Brain microvascular endothelial cell (primary cell): ENCODE measurements around the gene EXD1.

Experiments
- DNase-seq: peaks from one replicate; pipeline ENCODE4 v3.0.0-alpha.2; 2020
- H3K27ac ChIP-seq: fragments of 250-450 bp; sonication (Bioruptor Pico); 2 replicates; pipeline ENCODE4 v1.5.1; 2020; ENCODE audit warnings: mild to moderate bottlenecking, moderate library complexity
- H3K27me3 ChIP-seq: fragments of 250-450 bp; sonication (Bioruptor Pico); replicated peaks from 2 replicates; pipeline ENCODE4 v1.5.1; 2020; ENCODE audit warnings: mild to moderate bottlenecking
- H3K36me3 ChIP-seq: fragments of 250-450 bp; sonication (Bioruptor Pico); replicated peaks from 2 replicates; pipeline ENCODE4 v1.5.1; 2020; ENCODE audit warnings: mild to moderate bottlenecking
- H3K4me3 ChIP-seq: 2 replicates; pipeline ENCODE4 v1.5.1; 2011; ENCODE audit warnings: low read depth, mild to moderate bottlenecking, control low read depth, low read length, moderate library complexity
- CTCF ChIP-seq: IDR thresholded peaks from 2 replicates; pipeline ENCODE4 v1.5.1; 2011; ENCODE audit warnings: low read depth, mild to moderate bottlenecking, moderate library complexity, low read length, control low read depth, inconsistent platforms; ENCODE audit errors: missing control alignments
- in situ Hi-C: cut with HindIII; loops from 2 replicates; pipeline ENCODE4 v1.10.0; 2017; ENCODE audit warnings: low sequenced_read_pairs, low pct_ligation_motif_present

Gene EXD1

GRCh38 chr15:41218851-41219250 lies 11.7 kb downstream of the EXD1 start:
- peaks cover 7% of the 10 kb centered on the region for H3K27me3 ChIP-seq
- TF ChIP-seq CTCF = no peak
- no peak for DNase-seq
- in situ Hi-C loops = no loop called here
- H3K27ac ChIP-seq = no peak overlapping the region
- no peak overlapping the region for H3K4me3 ChIP-seq
- H3K36me3 ChIP-seq = no peaks in the 10 kb centered on the region

- no peak overlapping the region for H3K4me3 ChIP-seq
- DNase-seq = no peak
- in situ Hi-C loops = no loop called here
- no peaks in the 10 kb centered on the region for H3K36me3 ChIP-seq
- TF ChIP-seq CTCF = no peak
- H3K27ac ChIP-seq = no peak overlapping the region
- H3K27me3 ChIP-seq = peaks cover 7% of the 10 kb centered on the region
Measured at GRCh38 chr15:41215708-41216107, 14.8 kb downstream of the EXD1 start.

- H3K36me3 ChIP-seq = no peaks in the 10 kb centered on the region
- no peak for TF ChIP-seq CTCF
- H3K27ac ChIP-seq = no peak overlapping the region
- no peak overlapping the region for H3K4me3 ChIP-seq
- DNase-seq = peak; percentile 15
- in situ Hi-C loops = no loop called here
- no peaks in the 10 kb centered on the region for H3K27me3 ChIP-seq
Measured at GRCh38 chr15:41207687-41208448, 22.7 kb downstream of the EXD1 start.

- Histone ChIP-seq H3K36me3 (no peaks in the 10 kb centered on the region), H3K27ac (no peak overlapping the region), H3K4me3 (no peak overlapping the region), H3K27me3 (no peaks in the 10 kb centered on the region)
- no peak for TF ChIP-seq CTCF
- in situ Hi-C loops = no loop called here
- DNase-seq = no peak
Measured at GRCh38 chr15:41205315-41205714, 25.2 kb downstream of the EXD1 start.

- in situ Hi-C loops = no loop called here
- Histone ChIP-seq H3K4me3 (no peak overlapping the region), H3K27ac (no peak overlapping the region), H3K36me3 (no peaks in the 10 kb centered on the region), H3K27me3 (no peaks in the 10 kb centered on the region)
- TF ChIP-seq CTCF = no peak
- DNase-seq = no peak
Measured at GRCh38 chr15:41203395-41203794, 27.2 kb downstream of the EXD1 start.

- Histone ChIP-seq H3K36me3 (no peaks in the 10 kb centered on the region), H3K27ac (no peak overlapping the region), H3K4me3 (no peak overlapping the region), H3K27me3 (no peaks in the 10 kb centered on the region)
- DNase-seq = no peak
- in situ Hi-C loops = no loop called here
- no peak for TF ChIP-seq CTCF
Measured at GRCh38 chr15:41199470-41199869, 31.1 kb downstream of the EXD1 start.
